ENCODE measurements around the gene TP53I11. TPM values are rescaled to one million over a fixed set of nuclear protein-coding genes. Genes with fewer than 3 reads are reported as not detected.

The TP53I11 gene
- total and polyA plus RNA-seq, 2 donors (not counting 3 experiments of a cell fraction or from before 2014, with no cell fraction given): 31.5 to 79.4 TPM

DNA sequence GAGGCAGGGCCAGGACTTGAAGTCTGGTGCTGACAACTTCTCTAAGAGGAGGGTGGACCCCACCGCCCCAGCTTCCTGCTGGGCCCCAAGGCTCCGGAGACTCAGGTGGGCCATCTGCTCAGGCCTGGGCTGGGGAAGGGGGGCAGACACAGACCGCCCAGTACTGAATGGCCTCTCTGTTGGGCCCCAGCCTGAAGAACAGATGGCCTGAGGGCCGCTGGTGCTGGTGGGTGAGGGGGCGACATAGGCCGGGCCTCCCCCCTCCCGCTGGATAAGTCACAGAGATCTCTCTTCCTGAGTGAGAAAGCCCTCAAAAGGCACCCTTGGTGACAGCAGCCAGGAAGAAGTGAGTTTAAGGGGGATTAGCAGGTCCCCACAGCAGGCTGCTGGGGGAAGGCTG lies 12.5 kb upstream of the TP53I11 start:
- Histone ChIP-seq H3K36me3 (ENCODE audit: control insufficient read depth in 2 of 2, extremely low read depth in 1 of 2, insufficient read depth in 2 of 2, low read length in 2 of 2) (no peaks in the 10 kb centered on the region), H2AFZ (ENCODE audit: low read depth, low read length) (no peak overlapping the region), H3K4me1 (ENCODE audit: control insufficient read depth, extremely low read depth, insufficient read depth, low read length) (no peaks in the 10 kb centered on the region), H3K9me1 (replicated peaks; ENCODE audit: control insufficient read depth, extremely low read depth, insufficient read depth, low read length) (no peaks in the 10 kb centered on the region), H3K79me2 (ENCODE audit: control insufficient read depth, insufficient read depth, low read length) (no peaks in the 10 kb centered on the region), H3K9me3 (replicated peaks; ENCODE audit: control insufficient read depth, insufficient read depth, low read length) (no peaks in the 10 kb centered on the region), H3K4me3 (replicated peaks in 1 of 3; ENCODE audit: insufficient read depth in 1 of 3, low read depth in 1 of 3, low read length in 3 of 3) (no peak overlapping the region), H3K4me2 (ENCODE audit: insufficient read depth, low read length) (no peak overlapping the region), H3K9ac (replicated peaks; ENCODE audit: extremely low read depth, insufficient read depth, low read length) (no peak overlapping the region), H3K27me3 (ENCODE audit: control insufficient read depth in 2 of 2, insufficient read depth in 2 of 2, low read length in 2 of 2) (no peaks in the 10 kb centered on the region), H4K20me1 (replicated peaks; ENCODE audit: control insufficient read depth, extremely low read depth, insufficient read depth, low read length) (no peaks in the 10 kb centered on the region), H3K27ac (ENCODE audit: insufficient read depth, low read depth, low read length) (no peak overlapping the region)
- no TSS peak for BruUV-seq (replicated peaks)
- intact Hi-C loops (cut with micrococcal nuclease): no loop called here
- FAIRE-seq (no peak), DNase-seq (ENCODE audit: low read depth, low spot score) (no peak)
- TF ChIP-seq CTCF (IDR thresholded peaks at IDR 0.05; ENCODE audit: extremely low read depth in 1 of 2, insufficient read depth in 1 of 2, low read depth in 1 of 2, low read length in 2 of 2) (no peak), JUN (IDR thresholded peaks at IDR 0.05; ENCODE audit: borderline replicate concordance, insufficient read depth, insufficient read length, low read depth) (no peak), GATA2 (IDR thresholded peaks at IDR 0.05; ENCODE audit: insufficient read depth, insufficient read length, low read depth, low read length) (no peak)
- POLR2A ChIA-PET: no interaction called here
- dilution Hi-C loops (cut with MboI; ENCODE audit: extremely low pct_ligation_motif_present, low sequenced_read_pairs): no loop called here
- CTCF ChIA-PET: interaction anchor here (1.6 to 2.5 kb wide), 2 partner anchors 26 to 1276 kb away, joined by 3 to 8 read pairs; no protein-coding TSS in a partner anchor

DNA sequence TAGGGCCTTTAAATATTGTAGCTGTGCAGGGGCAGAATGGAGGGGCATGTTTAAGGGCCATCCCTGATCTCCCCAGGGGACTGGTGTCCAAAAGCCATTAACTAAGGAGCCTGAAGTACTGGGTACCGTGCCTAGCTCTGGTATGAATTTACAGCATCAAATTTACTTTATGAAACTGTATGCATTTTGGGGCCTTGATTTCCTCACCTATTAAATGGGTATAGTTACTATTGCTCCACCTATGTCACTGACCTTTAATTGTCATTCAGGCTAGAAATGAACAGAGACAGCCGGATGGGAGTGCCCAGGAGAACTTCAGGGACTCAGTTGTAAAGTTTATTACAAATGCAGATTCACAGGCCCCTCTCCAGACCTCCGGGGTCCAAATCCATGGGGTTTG lies 11.8 kb upstream of the TP53I11 start:
- intact Hi-C loops (cut with micrococcal nuclease): no loop called here
- H3K9me1 ChIP-seq (replicated peaks; ENCODE audit: control insufficient read depth, extremely low read depth, insufficient read depth, low read length): no peaks in the 10 kb centered on the region
- no peak for TF ChIP-seq JUN (IDR thresholded peaks at IDR 0.05; ENCODE audit: borderline replicate concordance, insufficient read depth, insufficient read length, low read depth)
- TF ChIP-seq POLR2AphosphoS5 (IDR thresholded peaks at IDR 0.05; ENCODE audit: insufficient read depth, low read depth, low read length): no peak
- no peak for TF ChIP-seq CTCF (IDR thresholded peaks at IDR 0.05; ENCODE audit: extremely low read depth in 1 of 2, insufficient read depth in 1 of 2, low read depth in 1 of 2, low read length in 2 of 2)
- TF ChIP-seq POLR2A (IDR thresholded peaks at IDR 0.05; ENCODE audit: low read depth, low read length): no peak
- no peak for TF ChIP-seq MYC (IDR thresholded peaks at IDR 0.05; ENCODE audit: low read depth, low read length)
- no peak for TF ChIP-seq GATA2 (IDR thresholded peaks at IDR 0.05; ENCODE audit: insufficient read depth, insufficient read length, low read depth, low read length)
- no peak for TF ChIP-seq MAX (IDR thresholded peaks at IDR 0.05; ENCODE audit: insufficient read depth, insufficient read length)
- no peak for TF ChIP-seq EZH2 (IDR thresholded peaks at IDR 0.05; ENCODE audit: borderline replicate concordance, low read depth, low read length, severe bottlenecking)
- no peak for TF ChIP-seq FOS (IDR thresholded peaks at IDR 0.05; ENCODE audit: borderline replicate concordance, insufficient read depth, low read length)
- dilution Hi-C loops (cut with MboI; ENCODE audit: extremely low pct_ligation_motif_present, low sequenced_read_pairs): no loop called here
- no peak overlapping the region for H3K27ac ChIP-seq (ENCODE audit: insufficient read depth, low read depth, low read length)
- no peaks in the 10 kb centered on the region for H3K4me1 ChIP-seq (ENCODE audit: control insufficient read depth, extremely low read depth, insufficient read depth, low read length)
- DNase-seq (ENCODE audit: low read depth, low spot score) (no peak), FAIRE-seq (no peak)
- ChIA-PET POLR2A (no interaction called here), CTCF (interaction anchor here (0.8 to 2.5 kb wide), 3 partner anchors 9 to 143 kb away, joined by 3 to 8 read pairs (median 4); no protein-coding TSS in a partner anchor)
- no peaks in the 10 kb centered on the region for H4K20me1 ChIP-seq (replicated peaks; ENCODE audit: control insufficient read depth, extremely low read depth, insufficient read depth, low read length)
- H3K79me2 ChIP-seq (ENCODE audit: control insufficient read depth, insufficient read depth, low read length): no peaks in the 10 kb centered on the region
- no peaks in the 10 kb centered on the region for H3K27me3 ChIP-seq (ENCODE audit: control insufficient read depth in 2 of 2, insufficient read depth in 2 of 2, low read length in 2 of 2)
- no TSS peak for BruUV-seq (replicated peaks)
- no peak overlapping the region for H3K9ac ChIP-seq (replicated peaks; ENCODE audit: extremely low read depth, insufficient read depth, low read length)
- H2AFZ ChIP-seq (ENCODE audit: low read depth, low read length): no peak overlapping the region
- H3K36me3 ChIP-seq (ENCODE audit: control insufficient read depth in 2 of 2, extremely low read depth in 1 of 2, insufficient read depth in 2 of 2, low read length in 2 of 2): no peaks in the 10 kb centered on the region
- H3K4me2 ChIP-seq (ENCODE audit: insufficient read depth, low read length): no peak overlapping the region
- no peaks in the 10 kb centered on the region for H3K9me3 ChIP-seq (replicated peaks; ENCODE audit: control insufficient read depth, insufficient read depth, low read length)
- no peak overlapping the region for H3K4me3 ChIP-seq (replicated peaks in 1 of 3; ENCODE audit: insufficient read depth in 1 of 3, low read depth in 1 of 3, low read length in 3 of 3)

Data from endothelial cell of umbilical vein (primary cell).